Testis (tissue), 2 donors: ENCODE data around the gene PEX13.

Source experiments
- CTCF ChIP-seq, 3 experiments: fragments of 450-650 bp in 2 of 3; fragments of 200-600 bp in 1 of 3; sonication (generic) in 1 of 3; IDR thresholded peaks; one replicate each; pipeline ENCODE4 v1.5.1; 2016 to 2019; ENCODE audit warnings: antibody characterized with exemption in 3 of 3, mild to moderate bottlenecking in 2 of 3, moderate library complexity in 1 of 3
- POLR2A ChIP-seq: fragments of 450-650 bp; IDR thresholded peaks from one replicate; pipeline ENCODE4 v1.6.1; 2017; ENCODE audit warnings: antibody characterized with exemption, mild to moderate bottlenecking, moderate library complexity

- TF ChIP-seq CTCF (IDR thresholded peaks at IDR 0.05) (no peak), POLR2A (no peak)
Measured at GRCh38 chr2:61016392-61017002, 1.0 kb upstream of the PEX13 start.
